ENCODE measurements around the gene ELP4.

The ELP4 gene

GRCh38 chr11:31558001-31558400, 48.4 kb downstream of the ELP4 start:
- Histone ChIP-seq H3K4me3 (ENCODE audit: low read depth, low read length) (no peak overlapping the region), H3K4me1 (ENCODE audit: control insufficient read depth, insufficient read depth, low read length) (no peaks in the 10 kb centered on the region), H3K27ac (ENCODE audit: extremely low read depth, low read depth, low read length) (no peak overlapping the region), H3K36me3 (ENCODE audit: control insufficient read depth in 2 of 2, insufficient read depth in 1 of 2, low read length in 2 of 2) (no peaks in the 10 kb centered on the region), H3K9me3 (ENCODE audit: control insufficient read depth, insufficient read depth, low read depth, low read length) (no peaks in the 10 kb centered on the region)
- POLR2A ChIA-PET = no interaction called here
- no peak for TF ChIP-seq ZNF26 (tag by site-specific recombination; IDR thresholded peaks at IDR 0.05)
- TF ChIP-seq ZNF221 (tag by site-specific recombination; IDR thresholded peaks at IDR 0.05; ENCODE audit: borderline replicate concordance) = no peak
- TF ChIP-seq ZNF707 (tag by site-specific recombination; IDR thresholded peaks at IDR 0.05) = no peak
- TF ChIP-seq HOXD13 (CRISPR knock-in tag; IDR thresholded peaks at IDR 0.05; ENCODE audit: borderline replicate concordance) = no peak
- TF ChIP-seq ZSCAN30 (tag by site-specific recombination; IDR thresholded peaks at IDR 0.05) = no peak
- TF ChIP-seq REST (tag by site-specific recombination; IDR thresholded peaks at IDR 0.05) = no peak
- no peak for TF ChIP-seq ZNF398 (tag by site-specific recombination; IDR thresholded peaks at IDR 0.05)
- TF ChIP-seq ZNF155 (tag by site-specific recombination; IDR thresholded peaks at IDR 0.05) = no peak
- TF ChIP-seq ZNF341 (tag by site-specific recombination; IDR thresholded peaks at IDR 0.05; ENCODE audit: low read depth) = no peak
- no peak for TF ChIP-seq ZNF138 (tag by site-specific recombination; IDR thresholded peaks at IDR 0.05; ENCODE audit: borderline replicate concordance)
- TF ChIP-seq INSM2 (tag by site-specific recombination; IDR thresholded peaks at IDR 0.05) = no peak
- TF ChIP-seq ZNF518A (tag by site-specific recombination; conservative IDR thresholded peaks at IDR 0.05; ENCODE audit: low read depth) = no peak
- TF ChIP-seq ZNF274 (IDR thresholded peaks at IDR 0.05; ENCODE audit: low read length) = no peak
- TF ChIP-seq ZNF274 (tag by site-specific recombination; IDR thresholded peaks at IDR 0.05; ENCODE audit: borderline replicate concordance) = no peak
- TF ChIP-seq ZNF18 (tag by site-specific recombination; IDR thresholded peaks at IDR 0.05) = no peak
- TF ChIP-seq SCRT2 (tag by site-specific recombination; IDR thresholded peaks at IDR 0.05) = no peak
- no peak for TF ChIP-seq PATZ1 (tag by site-specific recombination; IDR thresholded peaks at IDR 0.05)
- CTCF ChIA-PET = interaction anchor here (0.8 to 1.6 kb wide), 2 partner anchors 28 to 317 kb away, joined by 3 to 4 read pairs; no protein-coding TSS in a partner anchor

Data from HEK293 (cell line).